Astrocyte of the spinal cord (primary cell): ENCODE data around the gene TELO2.

Experiments used
- DNase-seq: peaks from one replicate; pipeline ENCODE4 v3.0.0; 2011; ENCODE audit warnings: low read depth, low spot score
- H3K4me3 ChIP-seq: 2 replicates; pipeline ENCODE4 v1.5.1; 2011; ENCODE audit warnings: low read depth, mild to moderate bottlenecking, low read length, moderate library complexity
- CTCF ChIP-seq: IDR thresholded peaks from 2 replicates; pipeline ENCODE4 v1.5.1; 2012; ENCODE audit warnings: low read depth, mild to moderate bottlenecking, low read length, inconsistent platforms
- in situ Hi-C: cut with HindIII; loops from 2 replicates; pipeline ENCODE4 v1.10.0; 2017; ENCODE audit warnings: low sequenced_read_pairs

TELO2 gene

GRCh38 chr16:1546430-1546829 lies 53.3 kb downstream of the TELO2 start:
- in situ Hi-C loops = no loop called here
- DNase-seq = no peak
- no peak overlapping the region for H3K4me3 ChIP-seq
- TF ChIP-seq CTCF = no peak

- peak; percentile 36 for DNase-seq
- H3K4me3 ChIP-seq = no peak overlapping the region
- in situ Hi-C loops = no loop called here
- no peak for TF ChIP-seq CTCF
Measured at GRCh38 chr16:1548233-1548632, 55.1 kb downstream of the TELO2 start.

DNA sequence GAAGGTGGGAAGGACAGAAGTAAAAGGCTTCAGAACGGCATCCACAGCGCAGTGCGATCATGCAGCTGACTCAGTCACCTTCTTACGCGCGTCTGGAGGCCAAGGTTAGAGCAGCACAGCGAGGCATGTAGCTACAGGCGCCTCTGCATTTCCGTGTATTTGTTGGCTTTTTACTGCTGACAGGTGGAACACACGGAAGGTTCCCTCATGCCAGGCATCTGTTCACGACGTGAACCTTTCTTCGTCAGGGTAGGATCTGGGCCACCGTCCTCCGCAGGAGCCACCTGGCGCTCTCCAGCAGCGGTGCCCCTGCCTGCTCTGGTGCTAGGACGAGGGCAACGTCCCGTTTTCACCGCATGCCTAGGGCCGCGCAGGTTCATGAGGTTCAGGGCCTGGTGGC lies 55.6 kb downstream of the TELO2 start:
- TF ChIP-seq CTCF = no peak
- in situ Hi-C loops = no loop called here
- no peak for DNase-seq
- H3K4me3 ChIP-seq = no peak overlapping the region

DNA sequence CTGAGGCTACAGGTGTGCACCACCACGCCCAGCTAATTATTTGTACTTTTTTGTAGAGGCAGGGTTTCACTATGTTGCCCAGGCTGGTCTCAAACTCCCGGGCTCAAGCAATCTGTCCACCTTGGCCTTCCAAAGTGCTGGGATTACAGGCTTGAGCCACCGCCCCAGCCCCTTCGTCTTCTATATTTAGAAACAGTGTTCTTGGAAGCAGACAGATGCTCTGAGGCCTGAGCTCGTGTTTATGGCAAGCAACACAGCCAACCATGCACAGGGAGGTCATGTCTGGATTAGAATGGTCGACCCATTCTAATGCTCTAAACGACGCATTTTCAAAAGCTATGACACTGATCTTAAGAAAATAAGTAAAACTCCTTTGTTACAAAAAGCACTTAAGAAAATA lies 56.9 kb downstream of the TELO2 start:
- in situ Hi-C loops = no loop called here

DNA sequence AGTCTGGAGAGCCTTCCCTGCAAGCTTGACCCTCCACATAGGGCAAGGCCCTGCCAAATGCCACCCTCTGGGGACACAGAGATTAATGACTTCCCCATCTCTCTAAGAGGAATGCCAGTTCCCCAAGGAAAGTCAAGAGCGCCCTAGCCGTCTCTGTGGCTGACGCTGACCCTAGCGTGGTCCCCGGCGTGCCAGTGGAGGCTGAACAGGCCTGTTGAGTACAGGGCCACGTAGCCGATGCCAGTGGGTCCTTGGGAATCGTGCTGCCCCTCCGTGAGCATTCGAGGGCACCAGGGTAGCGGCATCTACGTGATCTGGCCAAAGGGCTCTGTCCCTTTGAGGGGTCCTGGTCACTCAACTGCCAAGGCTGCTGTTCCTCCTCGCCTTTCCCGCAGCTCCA lies 57.5 kb downstream of the TELO2 start:
- in situ Hi-C loops = no loop called here
- no peak for DNase-seq
- no peak for TF ChIP-seq CTCF

More for the DNA sequence above, 56.9 kb downstream of the TELO2 start:
- no peak for TF ChIP-seq CTCF
- no peak for DNase-seq
- H3K4me3 ChIP-seq = no peak overlapping the region

DNA sequence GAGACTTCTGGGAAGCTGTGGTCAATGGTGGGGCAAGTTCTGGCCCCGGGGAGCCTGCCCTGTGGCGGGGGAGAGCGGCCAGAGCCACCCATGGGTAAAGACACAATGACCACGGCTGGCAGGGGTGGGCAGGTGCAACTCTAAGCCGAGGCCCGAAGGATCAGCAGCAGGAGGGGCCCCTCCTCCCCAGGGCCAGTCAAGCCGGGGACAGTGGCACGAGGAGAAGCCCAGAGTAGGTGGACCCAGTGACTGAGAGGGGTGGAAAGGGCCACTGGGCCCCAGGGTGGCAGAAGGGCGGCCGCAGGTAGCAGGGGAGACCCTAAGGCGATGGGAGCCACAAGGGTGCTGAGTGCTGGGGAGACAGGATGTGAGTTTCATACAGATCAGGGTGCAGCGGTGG lies 58.0 kb downstream of the TELO2 start:
- in situ Hi-C loops = no loop called here
- no peak overlapping the region for H3K4me3 ChIP-seq
- TF ChIP-seq CTCF = no peak
- no peak for DNase-seq

More for the DNA sequence above, 57.5 kb downstream of the TELO2 start:
- no peak overlapping the region for H3K4me3 ChIP-seq

GRCh38 chr16:1552129-1552528 lies 59.0 kb downstream of the TELO2 start:
- no peak overlapping the region for H3K4me3 ChIP-seq
- no peak for TF ChIP-seq CTCF
- DNase-seq = no peak
- in situ Hi-C loops = no loop called here
